ENCODE data around the gene ENTPD8. TPM values are rescaled to one million over a fixed set of nuclear protein-coding genes. Genes with fewer than 3 reads are reported as not detected.

Gene ENTPD8
- total and polyA plus RNA-seq, 4 donors, result 0.08 to 0.45 (median 0.21) TPM

GRCh38 chr9:137408651-137409405, 32.3 kb downstream of the ENTPD8 start:
- no peak for TF ChIP-seq CTCF (IDR thresholded peaks at IDR 0.05; ENCODE audit: control extremely low read depth, extremely low read depth)
- ATAC-seq (ENCODE audit: insufficient read depth, low FRiP score) (no peak), DNase-seq (no peak)
- 95 to 97% methylated on average over 24 of the region's 24 CpGs for WGBS, 2 donors
- Histone ChIP-seq H3K9me3 (ENCODE audit: control insufficient read depth in 4 of 4, insufficient read depth in 3 of 4, low read length in 3 of 4) (no peaks in the 10 kb centered on the region), H3K27me3 (ENCODE audit: control insufficient read depth in 3 of 3, insufficient read depth in 3 of 3, low read length in 2 of 3) (no peaks in the 10 kb centered on the region), H3K36me3 (ENCODE audit: control insufficient read depth in 4 of 4, insufficient read depth in 4 of 4, low read length in 4 of 4) (peaks cover 0 to 2% (median 0%) of the 10 kb centered on the region in 4 donors), H3K4me3 (no peak overlapping the region), H3K4me1 (ENCODE audit: control insufficient read depth in 5 of 5, insufficient read depth in 5 of 5, low read length in 5 of 5) (peaks cover 0 to 18% (median 3%) of the 10 kb centered on the region in 5 donors), H3K27ac (ENCODE audit: low read depth in 1 of 2, low read length in 1 of 2) (no peak overlapping the region), H3K9ac (ENCODE audit: insufficient read depth in 1 of 2, low read length in 2 of 2) (no peak overlapping the region)

GRCh38 chr9:137407590-137408300, 33.4 kb downstream of the ENTPD8 start:
- ATAC-seq (ENCODE audit: insufficient read depth, low FRiP score) (no peak), DNase-seq (no peak)
- Histone ChIP-seq H3K27me3 (ENCODE audit: control insufficient read depth in 3 of 3, insufficient read depth in 3 of 3, low read length in 2 of 3) (no peaks in the 10 kb centered on the region), H3K4me3 (no peak overlapping the region), H3K4me1 (ENCODE audit: control insufficient read depth in 5 of 5, insufficient read depth in 5 of 5, low read length in 5 of 5) (peaks cover 0 to 18% (median 2%) of the 10 kb centered on the region in 5 donors), H3K9ac (ENCODE audit: insufficient read depth in 1 of 2, low read length in 2 of 2) (no peak overlapping the region), H3K27ac (ENCODE audit: low read depth in 1 of 2, low read length in 1 of 2) (no peak overlapping the region), H3K9me3 (ENCODE audit: control insufficient read depth in 4 of 4, insufficient read depth in 3 of 4, low read length in 3 of 4) (no peaks in the 10 kb centered on the region), H3K36me3 (ENCODE audit: control insufficient read depth in 4 of 4, insufficient read depth in 4 of 4, low read length in 4 of 4) (peaks cover 0 to 2% (median 0%) of the 10 kb centered on the region in 4 donors)
- TF ChIP-seq CTCF (IDR thresholded peaks at IDR 0.05; ENCODE audit: control extremely low read depth, extremely low read depth), result no peak
- WGBS, 2 donors, result 66 to 85% methylated on average over 31 of the region's 31 CpGs

GRCh38 chr9:137406876-137407589, 34.1 kb downstream of the ENTPD8 start:
- Histone ChIP-seq H3K9ac (ENCODE audit: insufficient read depth in 1 of 2, low read length in 2 of 2) (no peak overlapping the region), H3K9me3 (ENCODE audit: control insufficient read depth in 4 of 4, insufficient read depth in 3 of 4, low read length in 3 of 4) (no peaks in the 10 kb centered on the region), H3K27me3 (ENCODE audit: control insufficient read depth in 3 of 3, insufficient read depth in 3 of 3, low read length in 2 of 3) (no peaks in the 10 kb centered on the region), H3K36me3 (ENCODE audit: control insufficient read depth in 4 of 4, insufficient read depth in 4 of 4, low read length in 4 of 4) (peaks cover 0 to 2% (median 0%) of the 10 kb centered on the region in 4 donors), H3K4me1 (ENCODE audit: control insufficient read depth in 5 of 5, insufficient read depth in 5 of 5, low read length in 5 of 5) (peaks cover 0 to 18% (median 0%) of the 10 kb centered on the region in 5 donors), H3K4me3 (no peak overlapping the region), H3K27ac (ENCODE audit: low read depth in 1 of 2, low read length in 1 of 2) (peak overlapping the region; percentile 38 to 44)
- 4 to 9% methylated on average over 32 to 63 of the region's 63 CpGs for WGBS, 2 donors
- TF ChIP-seq CTCF (IDR thresholded peaks at IDR 0.05; ENCODE audit: control extremely low read depth, extremely low read depth), result peak; percentile 58
- ATAC-seq (ENCODE audit: insufficient read depth, low FRiP score) (peak; percentile 44), DNase-seq (peak; percentile 66 to 80 (median 76))

Measured in lung (tissue), 12 donors.